Suprapubic skin (tissue), 4 donors: Measurements from ENCODE around the gene FAM177B. TPM values are rescaled to one million over a fixed set of nuclear protein-coding genes. Genes with fewer than 3 reads are reported as not detected.

Experiments
- DNase-seq, 2 donors: peaks; one replicate each; pipeline ENCODE4 v3.0.0-alpha.2; 2019; ENCODE audit warnings: low spot score in 2 of 2
- H3K27ac ChIP-seq: fragments of 200-600 bp; sonication (generic); one replicate; pipeline ENCODE4 v1.5.1; 2019
- H3K27me3 ChIP-seq: fragments of 200-600 bp; sonication (generic); one replicate; pipeline ENCODE4 v1.5.1; 2019
- H3K36me3 ChIP-seq: fragments of 200-600 bp; sonication (generic); one replicate; pipeline ENCODE4 v1.5.1; 2019
- H3K4me1 ChIP-seq: fragments of 200-600 bp; sonication (generic); one replicate; pipeline ENCODE4 v1.5.1; 2019
- H3K4me3 ChIP-seq: fragments of 200-600 bp; sonication (generic); one replicate; pipeline ENCODE4 v1.5.1; 2019; ENCODE audit warnings: mild to moderate bottlenecking
- H3K9me3 ChIP-seq: fragments of 200-600 bp; sonication (generic); one replicate; pipeline ENCODE4 v1.5.1; 2019
- CTCF ChIP-seq, 2 donors: fragments of 200-600 bp in 1 of 2; fragments of 450-650 bp in 1 of 2; sonication (generic) in 1 of 2; IDR thresholded peaks; one replicate each; pipeline ENCODE4 v1.5.1; 2016 to 2019; ENCODE audit warnings: antibody characterized with exemption in 2 of 2, mild to moderate bottlenecking in 1 of 2, moderate library complexity in 1 of 2
- EP300 ChIP-seq: sonication (generic); formaldehyde crosslinking; IDR thresholded peaks from one replicate; pipeline ENCODE4 v1.6.1; 2017; ENCODE audit warnings: antibody characterized with exemption
- POLR2A ChIP-seq, 2 donors: fragments of 450-650 bp; IDR thresholded peaks; one replicate each; pipeline ENCODE4 v1.6.1; 2017; ENCODE audit warnings: antibody characterized with exemption in 2 of 2, mild to moderate bottlenecking in 2 of 2, moderate library complexity in 2 of 2
- POLR2AphosphoS5 ChIP-seq, 3 donors: sonication (generic); formaldehyde crosslinking; IDR thresholded peaks; one replicate each; pipeline ENCODE4 v1.6.1; 2017; ENCODE audit warnings: antibody characterized with exemption in 3 of 3
- WGBS: methylation state at CpG from one replicate; pipeline ENCODE4 v1.1.5; 2018; 5-methylcytosine and 5-hydroxymethylcytosine counted together
- total RNA-seq, 4 donors: library from RNA; depleted of rRNA; stranded (reverse); fragments of >200 nt; gene quantifications; one replicate each; pipeline ENCODE4 v1.1.0, GENCODE V29; 2016

Gene FAM177B
- total RNA-seq, 4 donors from 2014 or later, result 2.0 TPM; not detected in 3

- Histone ChIP-seq H3K4me3 (peak overlapping the region; percentile 87), H3K4me1 (peaks cover 23% of the 10 kb centered on the region), H3K9me3 (no peaks in the 10 kb centered on the region), H3K27me3 (no peaks in the 10 kb centered on the region), H3K36me3 (peaks cover 11% of the 10 kb centered on the region), H3K27ac (peak overlapping the region; percentile 94)
- under 1% methylated on average over 42 of the region's 42 CpGs for WGBS
- TF ChIP-seq CTCF (IDR thresholded peaks at IDR 0.05) (no peak), POLR2AphosphoS5 (IDR thresholded peaks at IDR 0.05) (peak in 1 of 3 donors; percentile 24), POLR2A (IDR thresholded peaks at IDR 0.05) (no peak), EP300 (no peak)
- peak in 1 of 2 donors; percentile 85 for DNase-seq
These were observed 25.4 kb upstream of the FAM177B start for GRCh38 chr1:222711319-222712252.

- H3K27ac ChIP-seq, result peak within 1 kb of the TSS; percentile 94
- peak; percentile 97 to 98 for DNase-seq
- peaks cover 23% of the 10 kb centered on the region for H3K4me1 ChIP-seq
- H3K27me3 ChIP-seq, result no peaks in the 10 kb centered on the region
- 1% methylated on average over 25 of the region's 62 CpGs for WGBS
- no peaks in the 10 kb centered on the region for H3K9me3 ChIP-seq
- H3K4me3 ChIP-seq, result peak within 1 kb of the TSS; percentile 87
- peaks cover 20% of the 10 kb centered on the region for H3K36me3 ChIP-seq
- no peak for TF ChIP-seq POLR2AphosphoS5 (IDR thresholded peaks at IDR 0.05)
- peak in 1 of 2 donors; percentile 17 for TF ChIP-seq POLR2A (IDR thresholded peaks at IDR 0.05)
These were observed 24.5 kb upstream of the FAM177B start, which contains the start of the genes AIDA and BROX for GRCh38 chr1:222712253-222713090. Gene AIDA, minus strand, starts transcription at chr1:222712491. Its CDS starts 174 bp downstream, at chr1:222712317. Gene BROX, plus strand, starts transcription at chr1:222712564. Its CDS starts 3,136 bp downstream, at chr1:222715700.

GRCh38 chr1:222713091-222713961 lies 23.7 kb upstream of the FAM177B start:
- Histone ChIP-seq H3K36me3 (peaks cover 28% of the 10 kb centered on the region), H3K27me3 (no peaks in the 10 kb centered on the region), H3K27ac (peak overlapping the region; percentile 94), H3K9me3 (no peaks in the 10 kb centered on the region), H3K4me3 (peak overlapping the region; percentile 87), H3K4me1 (peaks cover 23% of the 10 kb centered on the region)
- WGBS, result under 1% methylated on average over 23 of the region's 39 CpGs
- DNase-seq, result peak; percentile 96
- peak in 2 of 3 donors; percentile 24 to 62 for TF ChIP-seq POLR2AphosphoS5 (IDR thresholded peaks at IDR 0.05)
- no peak for TF ChIP-seq CTCF (IDR thresholded peaks at IDR 0.05)
- peak in 1 of 2 donors; percentile 57 for TF ChIP-seq POLR2A (IDR thresholded peaks at IDR 0.05)

GRCh38 chr1:222716393-222716792 lies 20.6 kb upstream of the FAM177B start:
- H3K27me3 ChIP-seq, result no peaks in the 10 kb centered on the region
- no peak for DNase-seq
- TF ChIP-seq POLR2AphosphoS5 (IDR thresholded peaks at IDR 0.05) (no peak), EP300 (no peak), CTCF (IDR thresholded peaks at IDR 0.05) (no peak), POLR2A (IDR thresholded peaks at IDR 0.05) (no peak)
- no peaks in the 10 kb centered on the region for H3K9me3 ChIP-seq
- WGBS, result 93% methylated on average over 2 of the region's 2 CpGs
- no peak overlapping the region for H3K27ac ChIP-seq
- H3K36me3 ChIP-seq, result peaks cover 54% of the 10 kb centered on the region
- no peak overlapping the region for H3K4me3 ChIP-seq
- H3K4me1 ChIP-seq, result peaks cover 13% of the 10 kb centered on the region

GRCh38 chr1:222728746-222729145 lies 8.3 kb upstream of the FAM177B start:
- Histone ChIP-seq H3K36me3 (peaks cover 100% of the 10 kb centered on the region), H3K27me3 (no peaks in the 10 kb centered on the region), H3K4me1 (no peaks in the 10 kb centered on the region), H3K27ac (no peak overlapping the region), H3K4me3 (no peak overlapping the region), H3K9me3 (no peaks in the 10 kb centered on the region)
- WGBS, result 79% methylated on average over 1 of the region's 1 CpG
- DNase-seq, result no peak
- TF ChIP-seq CTCF (IDR thresholded peaks at IDR 0.05) (no peak), POLR2AphosphoS5 (IDR thresholded peaks at IDR 0.05) (no peak), POLR2A (IDR thresholded peaks at IDR 0.05) (no peak), EP300 (no peak)
